ENCODE data around the gene AUTS2. TPM values are rescaled to one million over a fixed set of nuclear protein-coding genes. Genes with fewer than 3 reads are reported as not detected.

Gene AUTS2
- total and polyA plus RNA-seq, 9 of the 15 experiments (the other 6 are each of a cell fraction or from before 2014, with no cell fraction given), result 0.58 TPM; not detected in 8

DNA sequence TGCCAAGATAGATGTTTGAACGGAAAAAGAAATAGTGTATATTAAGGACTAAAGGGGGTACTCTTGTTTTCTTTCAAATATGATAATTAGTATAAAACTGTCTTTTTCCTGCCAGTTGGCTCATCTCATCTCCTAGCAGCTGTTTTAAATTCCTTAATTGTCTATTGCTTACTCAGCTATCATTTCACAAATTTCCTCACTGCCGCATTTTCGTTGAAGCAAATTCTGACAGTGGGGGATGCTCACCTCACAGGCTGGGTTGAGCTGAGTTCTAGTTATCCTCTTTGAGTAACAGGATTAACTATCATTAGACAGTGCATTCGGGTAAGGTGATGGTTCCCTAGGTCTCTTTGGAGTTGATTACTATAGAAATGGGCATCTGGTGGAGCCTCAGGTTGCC, 592.0 kb downstream of the AUTS2 start:
- ATAC-seq (no peak), DNase-seq (ENCODE audit: extremely low read depth in 1 of 4, low spot score in 3 of 4) (no peak), FAIRE-seq (no peak)
- Histone ChIP-seq H3K36me3 (ENCODE audit: control insufficient read depth, insufficient read depth, low read length) (no peaks in the 10 kb centered on the region), H3K79me2 (ENCODE audit: control insufficient read depth, insufficient read depth, low read length) (no peaks in the 10 kb centered on the region), H3K27ac (ENCODE audit: extremely low read depth, low read depth, low read length) (no peak overlapping the region), H3K9me1 (ENCODE audit: control insufficient read depth, insufficient read depth, low read length) (no peaks in the 10 kb centered on the region), H3K4me1 (replicated peaks in 1 of 2; ENCODE audit: control insufficient read depth in 2 of 2, insufficient read depth in 2 of 2, low read length in 2 of 2) (no peaks in the 10 kb centered on the region), H4K20me1 (replicated peaks; ENCODE audit: control insufficient read depth, insufficient read depth, low read length) (no peaks in the 10 kb centered on the region), H3K4me2 (ENCODE audit: insufficient read depth, low read length) (no peak overlapping the region), H3K4me3 (no peak overlapping the region), H3K27me3 (ENCODE audit: control insufficient read depth in 2 of 2, insufficient read depth in 2 of 2, low read length in 2 of 2) (no peaks in the 10 kb centered on the region), H2AFZ (ENCODE audit: low read depth, low read length) (no peak overlapping the region), H3K9me3 (replicated peaks; ENCODE audit: control insufficient read depth, insufficient read depth, low read depth, low read length) (no peaks in the 10 kb centered on the region), H3K9ac (ENCODE audit: insufficient read depth in 1 of 2, low read depth in 2 of 2, low read length in 2 of 2) (no peak overlapping the region)
- ChIA-PET CTCF (ENCODE audit: low intra/inter-chr PET ratio) (no interaction called here), POLR2A (no interaction called here)
- no TSS peak for BruUV-seq (replicated peaks)
- in situ Hi-C loops (cut with MboI) (no loop called here), intact Hi-C loops (cut with micrococcal nuclease) (loop anchor here (10.0 kb wide), 1 partner anchor 505 kb away; no protein-coding TSS in a partner anchor)
- WGBS (ENCODE audit: insufficient coverage, low coverage, missing lambda C conversion rate), result 0% methylated on average over 4 of the region's 4 CpGs
- TF ChIP-seq HNRNPLL (IDR thresholded peaks at IDR 0.05; ENCODE audit: low read depth, low read length, poor library complexity, severe bottlenecking) (no peak), HMG20A (CRISPR knock-in tag; conservative IDR thresholded peaks at IDR 0.05) (no peak), IFI16 (CRISPR knock-in tag; IDR thresholded peaks at IDR 0.05) (no peak), JUND (IDR thresholded peaks at IDR 0.05; ENCODE audit: borderline replicate concordance, low read depth, low read length) (no peak), JUND (tag; IDR thresholded peaks at IDR 0.05; ENCODE audit: borderline replicate concordance, low read depth, low read length) (no peak), ZNF274 (IDR thresholded peaks at IDR 0.05; ENCODE audit: borderline replicate concordance, low read depth, low read length) (no peak), RBM22 (IDR thresholded peaks at IDR 0.05; ENCODE audit: low read depth, low read length, poor library complexity, severe bottlenecking) (no peak), ARID1B (IDR thresholded peaks at IDR 0.05) (no peak), BCL6 (CRISPR knock-in tag; IDR thresholded peaks at IDR 0.05) (no peak), ZBTB1 (CRISPR knock-in tag; IDR thresholded peaks at IDR 0.05; ENCODE audit: borderline replicate concordance, low read depth) (no peak), NEUROD1 (IDR thresholded peaks at IDR 0.05; ENCODE audit: borderline replicate concordance, low read depth, low read length, partially characterized antibody) (no peak), UBTF (IDR thresholded peaks at IDR 0.05; ENCODE audit: borderline replicate concordance in 1 of 2, low read depth in 2 of 2, low read length in 2 of 2) (no peak), CBFA2T3 (IDR thresholded peaks at IDR 0.05) (no peak), SIN3B (IDR thresholded peaks at IDR 0.05; ENCODE audit: low read depth) (no peak), ETV1 (tag; conservative IDR thresholded peaks at IDR 0.05; ENCODE audit: low read depth) (no peak)
- TF ChIP-seq, protein P1, sequence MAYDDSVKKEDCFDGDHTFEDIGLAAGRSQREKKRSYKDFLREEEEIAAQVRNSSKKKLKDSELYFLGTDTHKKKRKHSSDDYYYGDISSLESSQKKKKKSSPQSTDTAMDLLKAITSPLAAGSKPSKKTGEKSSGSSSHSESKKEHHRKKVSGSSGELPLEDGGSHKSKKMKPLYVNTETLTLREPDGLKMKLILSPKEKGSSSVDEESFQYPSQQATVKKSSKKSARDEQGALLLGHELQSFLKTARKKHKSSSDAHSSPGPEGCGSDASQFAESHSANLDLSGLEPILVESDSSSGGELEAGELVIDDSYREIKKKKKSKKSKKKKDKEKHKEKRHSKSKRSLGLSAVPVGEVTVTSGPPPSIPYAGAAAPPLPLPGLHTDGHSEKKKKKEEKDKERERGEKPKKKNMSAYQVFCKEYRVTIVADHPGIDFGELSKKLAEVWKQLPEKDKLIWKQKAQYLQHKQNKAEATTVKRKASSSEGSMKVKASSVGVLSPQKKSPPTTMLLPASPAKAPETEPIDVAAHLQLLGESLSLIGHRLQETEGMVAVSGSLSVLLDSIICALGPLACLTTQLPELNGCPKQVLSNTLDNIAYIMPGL (CRISPR knock-in tag; IDR thresholded peaks at IDR 0.05), result no peak
- TF ChIP-seq, protein P2, sequence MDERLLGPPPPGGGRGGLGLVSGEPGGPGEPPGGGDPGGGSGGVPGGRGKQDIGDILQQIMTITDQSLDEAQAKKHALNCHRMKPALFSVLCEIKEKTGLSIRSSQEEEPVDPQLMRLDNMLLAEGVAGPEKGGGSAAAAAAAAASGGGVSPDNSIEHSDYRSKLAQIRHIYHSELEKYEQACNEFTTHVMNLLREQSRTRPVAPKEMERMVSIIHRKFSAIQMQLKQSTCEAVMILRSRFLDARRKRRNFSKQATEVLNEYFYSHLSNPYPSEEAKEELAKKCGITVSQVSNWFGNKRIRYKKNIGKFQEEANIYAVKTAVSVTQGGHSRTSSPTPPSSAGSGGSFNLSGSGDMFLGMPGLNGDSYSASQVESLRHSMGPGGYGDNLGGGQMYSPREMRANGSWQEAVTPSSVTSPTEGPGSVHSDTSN (CRISPR knock-in tag; IDR thresholded peaks at IDR 0.05; ENCODE audit: low read depth), result no peak
- TF ChIP-seq, protein P2 (tag; conservative IDR thresholded peaks at IDR 0.05; ENCODE audit: low read depth), result no peak
